SKM-1 (cell line): ENCODE measurements around the gene INSC.
"Not testable (repeated sequence)": the region's sequence is repeated elsewhere in the genome, so short reads cannot be mapped to it uniquely, and the experiment has no call there.

ENCODE experiments used
- DNase-seq: peaks from one replicate; lab custom pipeline; 2025; ENCODE audit not compliant: unreplicated experiment; lab: John Stamatoyannopoulos, UW

Gene INSC, protein sequence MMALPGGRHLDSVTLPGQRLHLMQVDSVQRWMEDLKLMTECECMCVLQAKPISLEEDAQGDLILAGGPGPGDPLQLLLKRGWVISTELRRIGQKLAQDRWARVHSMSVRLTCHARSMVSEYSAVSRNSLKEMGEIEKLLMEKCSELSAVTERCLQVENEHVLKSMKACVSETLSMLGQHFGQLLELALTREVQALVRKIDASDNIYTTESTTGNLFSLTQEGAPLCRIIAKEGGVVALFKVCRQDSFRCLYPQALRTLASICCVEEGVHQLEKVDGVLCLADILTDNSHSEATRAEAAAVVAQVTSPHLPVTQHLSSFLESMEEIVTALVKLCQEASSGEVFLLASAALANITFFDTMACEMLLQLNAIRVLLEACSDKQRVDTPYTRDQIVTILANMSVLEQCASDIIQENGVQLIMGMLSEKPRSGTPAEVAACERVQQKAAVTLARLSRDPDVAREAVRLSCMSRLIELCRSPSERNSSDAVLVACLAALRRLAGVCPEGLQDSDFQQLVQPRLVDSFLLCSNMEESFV

DNA sequence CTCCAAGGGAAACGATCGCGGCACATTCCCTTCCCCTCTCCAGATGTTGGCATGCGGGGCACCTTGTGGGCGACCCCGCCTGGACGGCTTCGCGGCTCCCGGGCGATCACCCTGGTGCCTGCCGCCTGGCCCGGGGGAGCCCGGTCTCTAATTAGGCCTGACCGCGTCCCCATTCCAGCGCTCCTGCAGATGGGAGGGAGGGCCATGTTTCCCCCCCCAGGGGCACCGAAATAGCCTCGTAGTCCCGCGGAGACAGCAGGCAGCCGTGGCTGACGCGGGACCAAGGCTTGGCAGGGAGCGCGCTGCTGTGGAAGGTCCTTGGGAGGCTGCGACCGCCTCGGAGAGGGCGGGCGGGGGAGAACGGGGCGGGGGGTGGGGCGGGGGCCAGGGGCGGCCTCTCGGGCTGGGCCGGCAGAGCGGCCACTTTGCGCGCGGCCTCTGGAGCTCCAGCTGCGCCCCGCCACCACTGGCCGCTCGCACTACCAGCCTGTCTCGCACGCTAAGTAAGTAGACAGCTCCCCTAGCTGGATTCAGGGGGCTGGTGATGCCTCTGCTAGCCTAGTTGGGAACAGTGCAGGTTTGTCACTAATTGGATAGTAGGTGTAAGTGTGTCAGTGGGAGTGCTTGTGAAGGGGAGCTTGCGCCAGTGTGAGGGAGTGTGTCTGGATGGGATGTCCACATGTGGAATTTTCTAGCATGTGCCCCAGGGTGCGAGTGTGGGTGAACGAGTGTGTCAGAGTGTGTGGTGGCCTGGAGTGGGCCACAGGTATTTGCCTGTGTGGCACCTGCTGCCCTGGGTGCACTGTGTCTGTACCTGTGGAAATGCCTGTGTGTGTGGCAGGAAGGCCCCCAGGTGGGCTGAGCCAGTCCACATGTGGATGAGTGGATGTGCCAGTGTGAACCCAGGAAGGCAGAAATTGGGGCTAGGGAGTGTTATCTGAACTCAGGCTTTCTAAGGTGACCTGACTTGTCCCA lies at the start of gene INSC:
Gene INSC (plus strand): TSS at position 423 of the 975 bp plus-strand sequence. CDS start 34,252 bp downstream, outside the sequence.
- no peak for DNase-seq

DNA sequence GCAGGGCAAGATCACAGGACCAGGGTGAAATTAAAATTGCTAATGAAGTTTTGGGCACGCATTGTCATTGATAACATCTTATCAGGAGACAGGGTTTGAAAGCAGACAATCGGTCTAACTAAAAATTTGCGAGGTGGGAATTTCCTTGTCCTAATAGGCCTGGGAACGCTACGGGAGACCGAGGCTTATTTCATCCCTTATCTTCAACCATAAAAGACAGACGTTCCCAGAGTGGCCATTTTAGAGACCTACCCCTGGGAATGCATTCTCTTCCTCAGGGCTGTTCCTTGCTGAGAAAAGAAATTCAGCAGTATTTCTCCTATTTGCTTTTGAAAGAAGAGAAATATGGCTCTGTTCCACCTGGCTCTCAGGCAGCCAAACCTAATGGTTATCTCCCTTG lies 45.0 kb upstream of the INSC start:
- not testable (repeated sequence) for DNase-seq

DNA sequence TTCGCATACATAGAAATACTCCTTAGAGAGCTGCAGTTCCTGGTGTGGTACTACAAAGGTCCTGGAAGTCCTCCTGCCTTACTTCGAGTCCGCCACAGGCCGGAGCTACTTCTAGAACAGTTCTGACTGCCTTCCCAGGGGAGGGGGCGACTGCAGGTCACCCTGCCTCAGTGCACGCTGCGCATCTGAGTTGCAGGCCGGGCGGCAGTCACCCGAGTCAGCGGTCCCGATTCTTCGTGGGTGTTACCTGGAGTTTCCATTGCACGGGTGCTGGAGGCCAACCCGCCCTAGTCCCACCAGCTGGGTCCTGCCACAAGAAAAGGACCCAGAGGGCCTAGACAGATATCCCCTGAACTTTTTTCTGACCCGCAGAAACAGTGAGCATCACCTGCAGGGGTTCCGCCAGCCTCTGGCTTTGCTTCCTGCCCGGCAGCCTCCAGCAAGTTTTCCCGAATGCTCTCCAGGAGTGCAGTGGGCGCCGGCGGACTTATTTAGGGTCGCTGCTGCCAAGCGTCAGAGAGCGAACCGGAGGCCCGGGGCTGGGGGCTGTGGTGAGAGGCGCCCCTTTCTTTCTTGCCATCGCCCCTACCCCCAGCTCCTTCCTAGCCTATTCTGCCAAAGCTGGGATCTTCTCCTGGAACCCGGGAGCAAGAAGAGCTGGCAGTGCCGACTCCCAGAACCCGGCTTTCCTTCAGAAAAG lies 43.0 kb upstream of the INSC start:
- no peak for DNase-seq

DNA sequence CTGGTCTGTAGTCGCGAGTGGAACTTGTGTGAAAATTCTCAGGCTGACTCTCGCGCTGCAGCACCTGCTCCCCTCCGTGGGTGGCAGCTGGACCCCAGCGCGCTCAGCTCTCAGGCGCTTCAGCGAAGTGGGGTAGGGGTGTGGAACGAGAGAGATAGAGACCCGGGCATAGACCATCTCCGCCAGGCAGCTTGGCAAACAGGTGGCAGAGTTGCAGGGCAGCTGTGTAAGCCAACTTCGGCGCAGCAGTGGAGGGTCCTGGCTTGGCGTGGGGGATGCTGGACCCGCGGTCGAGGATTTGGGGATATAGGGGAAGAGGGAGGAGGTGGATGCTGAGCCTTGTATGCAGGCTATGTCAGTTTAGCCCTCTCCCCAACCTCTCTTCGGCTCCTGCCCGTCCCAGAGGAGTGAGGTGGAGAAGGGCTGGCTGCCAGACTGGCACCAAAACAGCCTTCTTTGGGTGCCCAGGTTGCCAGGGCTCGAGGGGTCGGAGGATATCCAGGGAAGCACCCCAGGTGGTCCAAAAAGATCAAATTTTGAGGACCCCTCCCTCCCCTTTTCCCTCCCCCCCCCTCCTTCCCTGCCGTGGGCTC lies 42.1 kb upstream of the INSC start:
- DNase-seq, result no peak

DNA sequence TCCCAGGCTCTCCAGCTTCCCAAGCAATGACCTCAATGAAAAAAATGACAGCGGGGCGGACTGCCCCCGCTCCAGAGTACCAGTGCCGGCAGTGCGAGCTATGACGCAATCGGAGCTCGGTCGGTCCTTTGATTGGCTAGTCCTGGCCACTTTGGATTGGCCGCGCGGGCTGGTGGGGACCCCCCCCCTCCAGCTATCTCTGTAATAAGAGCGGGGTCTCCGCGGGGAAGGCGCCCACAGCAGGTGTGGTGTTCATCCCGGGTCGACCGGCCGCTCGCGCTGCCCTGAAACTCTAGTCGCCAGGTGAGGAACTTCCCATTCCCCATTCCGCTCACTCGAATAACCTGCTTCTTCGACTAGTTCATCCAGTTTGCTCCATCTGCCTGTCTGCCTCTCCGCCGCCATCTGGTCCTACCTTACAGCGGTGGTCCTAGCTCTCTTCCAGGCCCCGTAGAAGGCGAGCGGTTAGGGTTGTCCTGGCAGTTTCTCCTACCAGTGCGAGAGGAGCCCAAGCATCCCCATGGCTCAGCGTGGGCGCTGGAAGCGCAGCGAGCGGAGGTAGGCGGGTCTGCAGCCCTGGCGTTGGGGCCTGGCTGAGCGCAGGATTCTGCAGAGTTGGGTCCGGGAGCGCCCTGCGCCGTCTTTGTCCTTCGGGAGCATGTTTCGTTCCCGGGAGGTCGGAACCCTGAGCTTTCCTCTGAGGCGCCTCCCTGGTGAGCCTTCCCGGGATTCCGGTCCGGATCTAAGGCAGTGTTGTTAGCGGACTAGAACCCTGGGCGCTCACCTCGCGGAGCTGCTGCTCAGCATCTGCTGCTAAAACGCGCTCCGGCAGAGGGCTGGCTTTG lies 41.1 kb upstream of the INSC start, which contains the start of gene CALCB:
Gene CALCB (plus strand): TSS at position 233 of the 845 bp plus-strand sequence. CDS start 1,126 bp downstream, outside the sequence.
- DNase-seq, result no peak

DNA sequence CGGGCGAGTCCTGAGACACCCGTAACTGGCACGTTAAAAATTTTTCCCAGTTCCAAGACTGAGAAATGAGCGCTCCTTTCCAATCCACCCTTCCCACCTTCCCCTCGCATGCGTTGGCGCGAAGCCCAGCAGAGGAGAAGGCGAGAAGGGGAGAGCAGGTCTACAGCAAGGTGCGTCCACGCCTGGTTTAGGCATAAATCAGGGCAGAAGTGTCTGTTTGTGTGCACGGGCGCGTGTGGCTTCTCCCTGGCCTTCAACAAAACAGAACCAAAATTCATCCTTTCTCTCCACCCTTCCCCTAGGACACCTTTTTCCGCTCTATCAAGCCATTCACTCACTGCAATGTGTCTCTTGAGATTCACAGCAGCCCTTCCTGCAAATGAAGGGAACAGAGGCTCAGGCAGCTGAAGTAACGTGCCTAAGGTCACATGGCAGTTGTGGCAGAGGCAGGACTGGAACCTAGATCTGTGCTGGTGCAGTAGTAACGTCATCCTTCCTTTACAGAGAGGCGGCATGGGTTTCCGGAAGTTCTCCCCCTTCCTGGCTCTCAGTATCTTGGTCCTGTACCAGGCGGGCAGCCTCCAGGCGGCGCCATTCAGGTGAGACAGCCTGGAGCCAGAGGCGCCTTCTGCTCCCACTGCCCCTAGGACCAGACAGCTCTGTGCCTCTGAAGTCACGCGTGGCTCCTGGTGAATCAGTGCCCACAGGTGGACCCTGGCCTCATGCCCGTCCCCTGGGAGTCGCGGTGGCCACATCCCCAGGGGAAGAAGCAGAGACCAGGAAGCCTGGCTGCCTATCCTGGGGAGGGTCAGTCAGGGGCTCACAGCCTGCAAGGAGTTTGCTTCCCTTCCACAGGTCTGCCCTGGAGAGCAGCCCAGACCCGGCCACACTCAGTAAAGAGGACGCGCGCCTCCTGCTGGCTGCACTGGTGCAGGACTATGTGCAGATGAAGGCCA lies 40.2 kb upstream of the INSC start:
- peak; percentile 89 for DNase-seq

DNA sequence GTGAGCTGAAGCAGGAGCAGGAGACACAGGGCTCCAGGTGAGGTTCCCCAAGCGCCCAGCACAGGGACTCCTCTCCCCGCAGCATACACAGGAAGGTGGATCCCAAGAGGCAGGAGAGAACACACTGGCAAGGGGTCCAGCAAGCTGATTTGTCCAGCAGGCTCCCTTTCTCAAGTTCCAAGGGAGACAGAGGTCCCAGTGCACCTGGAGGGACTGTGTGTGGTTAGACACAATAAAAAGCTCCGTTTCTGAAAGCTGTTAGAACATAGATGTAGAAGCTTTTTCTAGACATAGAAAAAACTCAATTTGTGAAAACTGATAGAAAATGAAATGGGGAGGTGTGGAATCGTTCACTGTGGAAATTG lies 39.6 kb upstream of the INSC start:
- DNase-seq, result no peak

DNA sequence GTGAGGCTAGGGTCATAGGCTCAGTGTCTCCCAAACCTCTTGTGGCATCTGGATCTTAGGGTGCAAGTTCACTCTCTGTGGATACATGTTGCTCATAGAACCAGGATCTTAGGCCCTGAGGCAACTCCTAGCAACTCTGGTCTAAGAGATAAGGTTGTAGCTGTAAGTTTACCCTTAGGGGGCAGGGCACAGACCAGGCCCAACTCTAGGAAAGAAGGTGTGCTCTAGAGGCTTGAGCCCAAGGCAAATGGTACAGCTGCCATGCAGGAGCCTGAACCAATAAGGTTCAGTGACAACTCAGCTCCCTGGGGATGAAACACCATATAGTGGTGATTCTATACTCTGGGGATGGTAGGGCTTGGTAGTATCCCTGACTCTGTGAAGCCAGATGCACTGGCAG lies 23.5 kb upstream of the INSC start:
- DNase-seq, result no peak

DNA sequence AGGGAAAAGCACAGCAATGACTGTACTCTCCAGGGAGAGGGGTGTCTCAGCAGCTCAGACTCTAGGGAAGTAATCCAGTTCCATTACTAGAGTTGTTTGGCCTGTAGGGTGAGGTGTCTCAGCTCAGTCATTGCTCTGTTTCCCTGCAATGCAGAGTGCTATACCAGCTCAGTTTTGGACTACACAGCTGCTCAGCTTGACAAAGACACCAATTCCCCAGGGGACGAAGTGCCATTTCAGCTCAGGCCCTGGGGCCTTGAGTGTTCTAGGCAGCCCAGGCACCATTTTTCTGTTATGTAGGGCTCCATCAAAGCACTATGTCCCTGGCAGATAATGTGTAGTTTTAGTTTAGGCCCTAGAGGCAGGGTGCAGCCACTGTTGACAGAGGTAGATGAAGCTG lies 23.1 kb upstream of the INSC start:
- DNase-seq, result no peak

DNA sequence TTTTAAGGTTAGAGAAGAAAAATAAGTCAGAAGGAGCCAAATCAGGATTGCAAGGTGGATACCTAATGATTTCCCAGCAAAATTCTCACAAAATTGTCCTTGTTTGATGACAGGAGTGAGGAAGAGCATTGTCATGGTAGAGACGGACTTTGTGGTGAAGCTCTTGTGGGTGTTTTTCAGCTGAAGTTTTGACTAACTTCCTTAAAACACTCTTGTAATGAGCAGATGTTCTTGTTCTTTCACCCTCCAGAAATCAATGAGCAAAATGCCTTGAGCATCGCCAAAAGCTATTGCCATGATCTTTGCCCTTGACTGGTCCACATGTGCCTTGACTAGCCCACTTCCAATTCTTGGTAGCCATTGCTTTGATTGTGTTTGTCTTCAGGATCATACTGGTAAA lies 21.3 kb upstream of the INSC start:
- no peak for DNase-seq

DNA sequence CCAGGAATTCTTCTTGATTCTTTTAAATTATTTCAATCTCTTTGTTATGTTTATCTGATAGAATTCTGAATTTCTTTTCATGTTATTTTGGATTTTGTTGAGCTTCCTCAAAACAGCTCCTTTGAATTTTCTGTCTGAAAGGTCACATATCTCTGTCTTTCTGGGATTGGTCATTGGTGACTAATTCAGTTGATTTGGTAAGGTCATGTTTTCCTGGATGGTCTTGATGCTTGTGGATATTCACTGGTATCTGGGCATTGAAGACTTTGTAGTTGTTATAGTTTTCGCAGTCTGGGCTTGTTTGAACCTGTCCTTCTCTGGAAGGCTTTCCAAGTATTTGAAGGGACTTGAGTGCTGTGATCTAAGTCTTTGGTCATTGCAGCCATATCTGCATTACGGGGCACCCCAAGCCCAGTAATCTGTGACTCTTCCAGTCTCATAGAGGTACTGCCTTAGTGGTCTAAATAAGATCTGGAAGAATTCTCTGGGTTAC lies 18.9 kb upstream of the INSC start:
- no peak for DNase-seq

DNA sequence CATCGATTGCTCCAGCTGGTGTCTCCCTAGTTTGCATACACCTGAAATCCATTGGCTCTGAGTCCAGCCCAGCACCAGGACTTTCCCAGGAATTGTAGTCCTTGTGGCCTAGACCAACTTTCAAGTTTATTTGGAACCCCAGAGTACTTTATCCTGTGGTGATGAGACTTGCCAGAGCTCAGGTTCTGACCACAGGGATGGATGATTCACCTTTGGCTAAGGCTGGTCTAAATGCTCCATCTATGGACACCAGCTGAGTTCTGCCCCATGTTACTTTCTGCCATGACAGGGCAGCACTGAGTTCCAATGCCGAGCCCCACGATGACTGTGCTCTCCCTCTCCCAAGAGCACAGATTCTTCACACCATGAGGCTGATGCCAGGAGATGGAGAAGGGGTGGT lies 17.3 kb upstream of the INSC start:
- no peak for DNase-seq

DNA sequence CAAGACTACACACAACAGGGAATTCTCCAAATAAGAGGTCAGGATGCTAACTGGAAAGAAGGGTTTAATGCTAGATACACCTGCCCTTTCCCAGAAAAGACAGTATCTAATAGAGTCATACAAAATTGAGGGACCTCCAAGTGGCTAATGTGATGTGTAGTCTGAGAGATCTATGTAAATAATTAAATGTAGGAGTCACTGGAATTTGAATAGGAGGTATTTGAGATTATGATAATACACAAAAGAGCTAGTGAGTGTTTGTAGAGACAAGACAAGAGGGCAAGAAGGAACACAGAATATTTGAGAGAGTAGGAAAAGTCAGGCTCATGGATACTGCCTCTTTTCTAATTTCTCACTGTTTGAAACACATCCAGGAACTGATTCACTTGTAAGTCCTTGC lies 15.5 kb upstream of the INSC start:
- no peak for DNase-seq

DNA sequence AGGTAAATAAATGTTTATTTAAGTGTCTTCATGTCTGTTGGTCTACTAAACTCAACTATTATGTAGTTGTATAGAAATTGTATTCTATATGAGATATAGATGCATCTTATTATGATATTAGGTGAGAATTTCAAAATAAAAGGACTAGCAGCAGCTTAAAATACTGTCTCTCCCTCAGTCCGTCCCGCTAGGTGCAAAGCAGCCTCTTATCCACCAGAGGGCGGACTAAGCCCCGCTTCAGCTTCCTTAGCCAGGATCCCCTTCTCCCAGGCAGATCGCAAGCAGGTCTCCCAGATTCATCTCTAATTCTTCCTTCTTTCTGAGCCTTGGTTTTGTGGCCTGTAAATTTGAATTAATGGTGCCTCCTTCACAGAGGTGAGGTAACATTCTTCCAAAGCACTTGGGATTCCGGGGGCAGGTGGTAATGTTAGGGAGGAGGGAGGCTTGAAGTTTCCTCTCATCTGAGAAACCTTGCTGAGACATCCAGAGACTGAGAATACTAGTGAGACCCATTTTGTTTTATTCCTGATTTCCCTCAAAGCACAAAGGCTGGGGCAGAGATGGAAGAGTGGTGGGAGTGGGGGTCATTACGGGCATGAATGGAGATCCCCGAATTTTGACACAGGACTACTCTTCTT lies 13.5 kb upstream of the INSC start:
- peak; percentile 46 for DNase-seq

DNA sequence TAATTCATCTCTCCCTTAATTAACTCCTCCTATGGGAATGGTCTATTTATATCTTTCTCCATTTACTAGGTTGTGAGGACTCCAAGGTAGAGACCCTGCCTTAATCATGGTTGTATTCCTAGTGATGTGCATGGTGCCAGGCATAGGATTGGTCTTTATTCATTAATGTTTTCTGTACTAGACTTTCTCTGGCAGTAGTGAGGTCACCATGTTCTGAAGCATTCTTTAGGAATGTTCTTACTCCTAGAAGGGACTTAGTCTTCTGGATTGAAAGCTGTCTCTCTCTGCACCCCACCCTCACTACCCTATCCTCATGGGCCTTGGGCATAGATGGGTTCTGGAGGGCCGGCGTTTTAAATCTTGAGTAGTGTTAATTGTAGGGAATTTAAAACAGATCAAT lies 10.6 kb upstream of the INSC start:
- no peak for DNase-seq

DNA sequence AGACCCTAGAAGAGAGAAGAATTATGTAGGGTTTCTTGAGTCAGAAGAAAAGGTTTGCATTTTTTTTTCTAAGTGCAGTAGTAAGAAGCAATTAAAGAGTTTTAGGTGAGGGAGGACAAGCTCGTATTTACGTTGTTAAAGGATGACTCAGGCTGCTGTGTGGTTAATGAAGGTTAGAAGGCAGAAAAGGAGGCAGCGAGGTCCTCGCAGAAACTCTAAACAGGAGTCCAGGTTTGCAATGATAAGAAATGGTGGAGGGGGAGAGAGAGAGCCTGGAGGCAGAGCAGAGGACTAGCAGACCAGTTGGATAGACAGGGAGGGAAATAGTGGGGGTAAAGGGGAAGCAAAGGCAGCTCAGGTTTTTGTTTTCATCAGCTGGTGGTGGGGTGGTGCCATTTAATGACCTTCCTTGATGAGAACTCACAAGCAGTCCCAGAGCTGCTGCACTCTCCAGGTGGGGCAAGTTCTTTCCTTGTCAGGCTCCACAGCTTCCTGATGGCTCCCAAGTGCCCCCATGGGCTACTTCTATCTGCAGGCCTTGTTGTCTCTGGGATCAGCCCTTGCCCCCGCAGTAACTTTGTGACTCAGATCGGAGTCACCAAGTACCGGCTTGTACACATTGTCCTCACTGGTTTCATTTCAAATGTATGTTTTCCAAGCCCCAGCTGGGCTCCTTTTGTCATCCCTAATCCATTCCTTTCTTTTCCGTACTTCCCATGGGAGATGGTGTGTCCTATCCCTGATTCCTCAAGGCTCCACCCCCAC lies 8.3 kb upstream of the INSC start:
- no peak for DNase-seq
